Osteoblast (primary cell): ENCODE data around the gene EIF2B2. TPM values are rescaled to one million over a fixed set of nuclear protein-coding genes. Genes with fewer than 3 reads are reported as not detected.

ENCODE experiments used
- DNase-seq: peaks from one replicate; pipeline ENCODE4 v3.0.0; 2011; ENCODE audit warnings: low spot score, mixed read lengths; ENCODE audit not compliant: insufficient read length; ENCODE audit errors: missing footprints
- H2AFZ ChIP-seq: 2 replicates; pipeline ENCODE4 v1.6.0; 2011; ENCODE audit warnings: mild to moderate bottlenecking, low read length
- H3K27ac ChIP-seq: 2 replicates; pipeline ENCODE4 v1.5.1; 2011; ENCODE audit warnings: mild to moderate bottlenecking, low read depth, low read length, moderate library complexity
- H3K27me3 ChIP-seq: 2 replicates; pipeline ENCODE4 v1.6.0; 2012; ENCODE audit warnings: mild to moderate bottlenecking, control low read depth, inconsistent platforms, low read length, moderate library complexity; ENCODE audit not compliant: insufficient read depth
- H3K36me3 ChIP-seq: 2 replicates; pipeline ENCODE4 v1.5.1; 2011; ENCODE audit warnings: mild to moderate bottlenecking, low read length, control low read depth, moderate library complexity; ENCODE audit not compliant: insufficient read depth
- H3K4me1 ChIP-seq: 2 replicates; pipeline ENCODE4 v1.5.1; 2011; ENCODE audit warnings: mild to moderate bottlenecking, low read length, control low read depth, moderate library complexity; ENCODE audit not compliant: insufficient read depth
- H3K4me2 ChIP-seq: 2 replicates; pipeline ENCODE4 v1.6.0; 2011; ENCODE audit warnings: mild to moderate bottlenecking, low read length; ENCODE audit not compliant: insufficient read depth
- H3K4me3 ChIP-seq: fragments of 200-600 bp; sonication (generic); 3 replicates; pipeline ENCODE4 v1.5.1; 2012; ENCODE audit warnings: mild to moderate bottlenecking, low read length, inconsistent platforms; ENCODE audit not compliant: insufficient read depth
- H3K79me2 ChIP-seq: 2 replicates; pipeline ENCODE4 v1.6.0; 2012; ENCODE audit warnings: mild to moderate bottlenecking, low read length, control low read depth, inconsistent platforms; ENCODE audit not compliant: insufficient read depth
- H3K9me3 ChIP-seq: 2 replicates; pipeline ENCODE4 v1.5.1; 2011; ENCODE audit warnings: low read depth, low read length, control low read depth
- H4K20me1 ChIP-seq: 2 replicates; pipeline ENCODE4 v1.6.0; 2012; ENCODE audit warnings: mild to moderate bottlenecking, low read length, control low read depth; ENCODE audit not compliant: insufficient read depth
- total RNA-seq: library from RNA; depleted of rRNA; stranded (reverse); fragments of >200 nt; gene quantifications from 2 replicates; pipeline ENCODE4 v1.2.3, GENCODE V29; 2012
- TF ChIP-seq, protein P1 (sequence below): IDR thresholded peaks from 2 replicates; pipeline ENCODE4 v1.5.1; 2011; ENCODE audit warnings: mild to moderate bottlenecking, low read depth, low read length, moderate library complexity; ENCODE audit errors: extremely low read depth

The EIF2B2 gene
- total RNA-seq, 1 donor, result 39.4 TPM

- peak; percentile 39 for DNase-seq
- Histone ChIP-seq H4K20me1 (no peaks in the 10 kb centered on the region), H2AFZ (no peak overlapping the region), H3K27me3 (no peaks in the 10 kb centered on the region), H3K4me2 (no peak overlapping the region), H3K27ac (no peak overlapping the region), H3K36me3 (no peaks in the 10 kb centered on the region), H3K4me1 (peaks cover 12% of the 10 kb centered on the region), H3K9me3 (no peaks in the 10 kb centered on the region), H3K79me2 (no peaks in the 10 kb centered on the region), H3K4me3 (no peak overlapping the region)
- TF ChIP-seq, protein P1, sequence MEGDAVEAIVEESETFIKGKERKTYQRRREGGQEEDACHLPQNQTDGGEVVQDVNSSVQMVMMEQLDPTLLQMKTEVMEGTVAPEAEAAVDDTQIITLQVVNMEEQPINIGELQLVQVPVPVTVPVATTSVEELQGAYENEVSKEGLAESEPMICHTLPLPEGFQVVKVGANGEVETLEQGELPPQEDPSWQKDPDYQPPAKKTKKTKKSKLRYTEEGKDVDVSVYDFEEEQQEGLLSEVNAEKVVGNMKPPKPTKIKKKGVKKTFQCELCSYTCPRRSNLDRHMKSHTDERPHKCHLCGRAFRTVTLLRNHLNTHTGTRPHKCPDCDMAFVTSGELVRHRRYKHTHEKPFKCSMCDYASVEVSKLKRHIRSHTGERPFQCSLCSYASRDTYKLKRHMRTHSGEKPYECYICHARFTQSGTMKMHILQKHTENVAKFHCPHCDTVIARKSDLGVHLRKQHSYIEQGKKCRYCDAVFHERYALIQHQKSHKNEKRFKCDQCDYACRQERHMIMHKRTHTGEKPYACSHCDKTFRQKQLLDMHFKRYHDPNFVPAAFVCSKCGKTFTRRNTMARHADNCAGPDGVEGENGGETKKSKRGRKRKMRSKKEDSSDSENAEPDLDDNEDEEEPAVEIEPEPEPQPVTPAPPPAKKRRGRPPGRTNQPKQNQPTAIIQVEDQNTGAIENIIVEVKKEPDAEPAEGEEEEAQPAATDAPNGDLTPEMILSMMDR, result no peak
These were observed 42.0 kb upstream of the EIF2B2 start for GRCh38 chr14:74960736-74961135.

GRCh38 chr14:74961238-74961911, 41.3 kb upstream of the EIF2B2 start:
- H3K4me3 ChIP-seq, result no peak overlapping the region
- H3K4me1 ChIP-seq, result peaks cover 15% of the 10 kb centered on the region
- no peak for DNase-seq
- TF ChIP-seq, protein P1, result no peak
- H3K9me3 ChIP-seq, result no peaks in the 10 kb centered on the region
- no peaks in the 10 kb centered on the region for H3K36me3 ChIP-seq
- no peak overlapping the region for H3K27ac ChIP-seq
- H3K27me3 ChIP-seq, result no peaks in the 10 kb centered on the region
- H3K4me2 ChIP-seq, result no peak overlapping the region
- H2AFZ ChIP-seq, result no peak overlapping the region
- no peaks in the 10 kb centered on the region for H3K79me2 ChIP-seq
- no peaks in the 10 kb centered on the region for H4K20me1 ChIP-seq

DNA sequence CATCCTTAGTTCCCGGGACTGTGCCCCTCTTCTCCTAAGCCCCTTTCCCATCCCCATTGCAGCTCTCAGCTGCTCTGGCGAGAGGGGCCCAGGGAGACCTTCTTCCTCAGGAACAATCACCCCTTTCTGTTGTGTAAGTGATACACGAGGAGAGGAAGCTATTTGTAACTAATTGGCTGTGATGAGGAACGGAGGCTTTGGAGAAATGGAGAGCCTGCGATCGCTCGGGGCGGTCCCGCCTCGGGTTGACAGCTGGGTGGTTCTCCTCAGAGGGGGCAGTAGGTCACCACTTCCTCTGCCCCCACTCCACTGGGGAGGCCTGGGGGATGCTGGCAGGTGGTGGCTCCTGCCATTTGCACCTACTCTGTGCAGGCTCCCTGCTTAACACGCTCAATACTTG, 40.7 kb upstream of the EIF2B2 start:
- Histone ChIP-seq H3K4me1 (peaks cover 15% of the 10 kb centered on the region), H3K36me3 (no peaks in the 10 kb centered on the region), H3K4me3 (no peak overlapping the region), H3K4me2 (no peak overlapping the region), H4K20me1 (no peaks in the 10 kb centered on the region), H3K27me3 (no peaks in the 10 kb centered on the region), H3K27ac (no peak overlapping the region), H2AFZ (no peak overlapping the region), H3K79me2 (no peaks in the 10 kb centered on the region), H3K9me3 (no peaks in the 10 kb centered on the region)
- DNase-seq, result no peak
- TF ChIP-seq, protein P1, result no peak

GRCh38 chr14:74962493-74962892, 40.2 kb upstream of the EIF2B2 start:
- DNase-seq, result no peak
- TF ChIP-seq, protein P1, result no peak
- Histone ChIP-seq H3K79me2 (no peaks in the 10 kb centered on the region), H4K20me1 (no peaks in the 10 kb centered on the region), H3K9me3 (no peaks in the 10 kb centered on the region), H2AFZ (no peak overlapping the region), H3K27ac (no peak overlapping the region), H3K4me2 (no peak overlapping the region), H3K27me3 (no peaks in the 10 kb centered on the region), H3K36me3 (no peaks in the 10 kb centered on the region), H3K4me1 (peaks cover 15% of the 10 kb centered on the region), H3K4me3 (no peak overlapping the region)
